Activated naive CD4-positive, alpha-beta T cell treated with anti-CD3 and anti-CD28 coated beads, Interleukin-2, amount 50 U/mL, for 72 hours (primary cell): ENCODE measurements around the gene NPRL2. TPM values are rescaled to one million over a fixed set of nuclear protein-coding genes. Genes with fewer than 3 reads are reported as not detected.
"Not testable (repeated sequence)": the region's sequence is repeated elsewhere in the genome, so short reads cannot be mapped to it uniquely, and the experiment has no call there.

Experiments used
- ATAC-seq, 2 donors: fragments of 150-1000 bp; cut with Tn5 transposase; 2 replicates each; pipeline ENCODE4 v1.10.0; 2021; ENCODE audit warnings: mild to moderate bottlenecking in 2 of 2, moderate library complexity in 2 of 2
- DNase-seq, 2 donors: peaks; one replicate each; pipeline ENCODE4 v3.0.0; 2021 to 2022; ENCODE audit warnings: low spot score in 2 of 2
- H3K27ac Mint-ChIP-seq, 2 donors: one replicate each; pipeline ENCODE4 v1.8.0; 2022; ENCODE audit warnings: mild to moderate bottlenecking in 2 of 2, mixed read lengths in 2 of 2
- H3K36me3 Mint-ChIP-seq, 2 donors: one replicate each; pipeline ENCODE4 v1.8.0; 2022; ENCODE audit warnings: mixed read lengths in 2 of 2
- H3K9me3 Mint-ChIP-seq, 2 donors: one replicate each; pipeline ENCODE4 v1.8.0; 2022; ENCODE audit warnings: mixed read lengths in 2 of 2
- total RNA-seq, 2 donors: library from RNA; stranded (reverse); gene quantifications; one replicate each; pipeline ENCODE4 v1.2.3, GENCODE V29; 2022

Gene NPRL2
- total RNA-seq, 2 donors from 2014 or later: 42.3 to 50.7 TPM

- Mint-ChIP-seq H3K9me3 (no peaks in the 10 kb centered on the region), H3K27ac (peak overlapping the region; percentile 15 to 26), H3K36me3 (peaks cover 0 to 4% of the 10 kb centered on the region in 2 donors)
- ATAC-seq (no peak), DNase-seq (no peak)
Observed at GRCh38 chr3:50314342-50314741, 36.2 kb downstream of the NPRL2 start.

- not testable (repeated sequence) for H3K9me3 Mint-ChIP-seq, H3K36me3 Mint-ChIP-seq, H3K27ac Mint-ChIP-seq, ATAC-seq, DNase-seq
Observed at GRCh38 chr3:50312041-50312440, 38.5 kb downstream of the NPRL2 start.

DNA sequence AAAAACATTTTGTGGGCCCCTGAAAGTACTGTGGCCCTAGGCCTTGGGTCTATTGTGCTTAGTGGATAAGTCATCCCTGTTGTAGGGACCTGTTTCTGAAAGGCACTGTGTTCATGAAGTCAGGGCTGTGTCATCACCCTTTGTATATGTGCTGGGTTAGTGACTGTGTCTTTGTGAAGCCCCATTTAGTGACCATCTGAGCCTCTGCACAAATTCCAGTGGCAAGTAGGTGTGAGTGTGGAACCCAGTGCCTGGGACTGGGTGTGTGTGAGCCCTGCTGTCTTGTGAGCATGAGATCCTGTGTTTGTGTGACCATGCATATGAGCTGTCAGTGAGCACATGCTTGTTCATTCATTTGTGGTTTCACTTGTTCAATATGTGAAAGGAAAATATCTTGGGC lies 46.0 kb downstream of the NPRL2 start:
- no peak for DNase-seq
- no peak overlapping the region for H3K27ac Mint-ChIP-seq
- peak; percentile 11 to 54 for ATAC-seq

DNA sequence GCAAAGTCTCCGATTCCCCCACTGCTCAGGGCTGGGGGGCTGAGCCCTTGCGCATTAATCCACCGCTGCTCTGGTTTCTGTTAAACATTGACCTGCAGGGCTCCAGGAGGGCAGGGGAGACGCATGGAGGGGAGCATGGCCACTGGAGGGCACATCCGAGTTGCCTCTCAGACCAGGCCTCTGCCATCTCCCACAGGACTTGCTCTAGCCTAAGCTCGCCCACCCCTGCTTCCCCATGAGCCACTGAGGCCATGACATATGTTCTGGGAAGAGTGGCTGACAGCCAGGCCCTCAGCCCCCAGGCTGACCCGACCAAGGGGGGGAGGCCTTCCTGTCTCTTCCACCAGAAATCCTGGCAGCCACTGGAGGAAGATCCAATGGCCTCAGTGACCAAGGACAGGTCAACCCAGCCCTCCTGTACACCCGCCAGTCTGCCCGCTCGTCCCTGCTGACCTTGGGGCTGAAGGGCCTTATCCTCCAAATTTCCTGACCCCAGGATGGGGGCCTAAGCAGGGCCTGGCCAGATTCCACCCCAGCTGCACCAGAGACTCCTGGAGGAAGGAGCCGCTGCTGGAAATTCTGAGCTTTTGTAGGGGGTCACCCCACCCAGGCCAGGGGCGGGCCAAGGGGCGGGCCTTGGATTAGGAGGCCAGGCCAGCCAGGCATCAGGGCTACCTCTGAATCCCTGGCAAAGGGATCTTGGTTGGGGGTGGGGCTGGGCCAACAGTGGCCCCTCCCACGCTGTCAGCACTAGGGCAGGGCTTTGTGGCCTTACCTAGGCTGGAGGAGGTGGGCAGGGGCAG lies 47.4 kb downstream of the NPRL2 start, which contains the start of gene HYAL1:
HYAL1 (minus strand) TSS at position 562 of the 803 bp plus-strand sequence. CDS start 618 bp downstream, outside the sequence.
- H3K36me3 Mint-ChIP-seq: peaks cover 0 to 4% of the 10 kb centered on the region in 2 donors
- ATAC-seq (no peak), DNase-seq (no peak)
- H3K27ac Mint-ChIP-seq: no peak within 1 kb of the TSS
- H3K9me3 Mint-ChIP-seq: no peaks in the 10 kb centered on the region

More for the DNA sequence above, 46.0 kb downstream of the NPRL2 start:
- H3K36me3 Mint-ChIP-seq: peaks cover 0 to 1% of the 10 kb centered on the region in 2 donors
- H3K9me3 Mint-ChIP-seq: no peaks in the 10 kb centered on the region

DNA sequence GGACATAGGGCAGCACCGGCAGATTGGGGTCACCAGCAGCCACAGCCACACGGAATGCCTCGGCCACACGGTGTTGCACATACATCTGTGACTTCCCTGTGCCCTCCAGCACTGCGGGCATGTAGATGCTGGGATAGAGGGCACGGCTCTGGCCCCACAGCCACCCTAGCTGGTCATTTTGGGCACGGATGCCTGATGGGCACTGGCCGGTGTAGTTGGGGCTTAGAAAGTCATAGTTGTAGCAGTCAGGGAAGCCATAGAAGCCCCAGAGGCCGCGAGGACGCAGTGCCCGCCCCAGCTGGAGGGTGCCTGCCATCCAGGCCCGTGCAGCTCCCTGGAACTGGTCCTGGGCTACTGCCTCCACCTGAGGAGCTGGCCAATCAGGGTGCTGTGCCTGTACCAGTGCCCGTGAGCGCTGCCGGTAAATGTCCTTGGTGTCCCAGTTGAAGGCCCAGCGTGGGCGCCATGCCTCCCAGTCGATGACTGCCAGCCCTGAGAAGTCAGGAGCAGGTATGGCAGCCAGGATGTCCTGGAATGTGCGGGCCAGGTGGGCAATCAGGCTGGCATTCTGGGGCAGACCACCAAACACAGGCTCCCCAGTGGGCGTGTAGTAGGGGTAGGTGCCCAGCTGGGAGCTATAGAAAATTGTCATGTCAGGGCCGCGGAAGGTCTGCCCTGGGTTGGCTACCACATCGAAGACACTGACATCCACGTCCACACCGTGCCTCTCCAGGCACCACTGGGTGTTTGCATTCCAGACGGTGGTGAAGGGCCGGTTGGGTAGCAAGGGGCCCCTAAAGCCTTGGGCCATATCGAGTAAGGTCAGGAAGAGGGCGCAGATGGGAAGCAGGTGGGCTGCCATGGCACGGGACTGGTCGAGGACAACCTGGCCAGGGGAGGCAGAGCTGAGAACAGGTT lies 48.2 kb downstream of the NPRL2 start:
- Mint-ChIP-seq H3K27ac (no peak overlapping the region), H3K36me3 (peaks cover 0 to 4% of the 10 kb centered on the region in 2 donors), H3K9me3 (no peaks in the 10 kb centered on the region)
- ATAC-seq (no peak), DNase-seq (no peak)

GRCh38 chr3:50300681-50301254 lies 49.8 kb downstream of the NPRL2 start:
- H3K36me3 Mint-ChIP-seq: peaks cover 0 to 4% of the 10 kb centered on the region in 2 donors
- H3K27ac Mint-ChIP-seq: peak overlapping the region in 1 of 2 donors; percentile 89
- DNase-seq: no peak
- no peaks in the 10 kb centered on the region for H3K9me3 Mint-ChIP-seq
- no peak for ATAC-seq

GRCh38 chr3:50299929-50300680 lies 50.5 kb downstream of the NPRL2 start:
- ATAC-seq: peak in 1 of 2 donors; percentile 52
- Mint-ChIP-seq H3K9me3 (no peaks in the 10 kb centered on the region), H3K36me3 (peaks cover 0 to 4% of the 10 kb centered on the region in 2 donors), H3K27ac (peak overlapping the region; percentile 89)
- DNase-seq: no peak

- no peaks in the 10 kb centered on the region for H3K9me3 Mint-ChIP-seq
- peaks cover 0 to 4% of the 10 kb centered on the region in 2 donors for H3K36me3 Mint-ChIP-seq
- DNase-seq (no peak), ATAC-seq (no peak)
- H3K27ac Mint-ChIP-seq: peak overlapping the region; percentile 89
Observed at GRCh38 chr3:50299638-50299928, 51.0 kb downstream of the NPRL2 start.

DNA sequence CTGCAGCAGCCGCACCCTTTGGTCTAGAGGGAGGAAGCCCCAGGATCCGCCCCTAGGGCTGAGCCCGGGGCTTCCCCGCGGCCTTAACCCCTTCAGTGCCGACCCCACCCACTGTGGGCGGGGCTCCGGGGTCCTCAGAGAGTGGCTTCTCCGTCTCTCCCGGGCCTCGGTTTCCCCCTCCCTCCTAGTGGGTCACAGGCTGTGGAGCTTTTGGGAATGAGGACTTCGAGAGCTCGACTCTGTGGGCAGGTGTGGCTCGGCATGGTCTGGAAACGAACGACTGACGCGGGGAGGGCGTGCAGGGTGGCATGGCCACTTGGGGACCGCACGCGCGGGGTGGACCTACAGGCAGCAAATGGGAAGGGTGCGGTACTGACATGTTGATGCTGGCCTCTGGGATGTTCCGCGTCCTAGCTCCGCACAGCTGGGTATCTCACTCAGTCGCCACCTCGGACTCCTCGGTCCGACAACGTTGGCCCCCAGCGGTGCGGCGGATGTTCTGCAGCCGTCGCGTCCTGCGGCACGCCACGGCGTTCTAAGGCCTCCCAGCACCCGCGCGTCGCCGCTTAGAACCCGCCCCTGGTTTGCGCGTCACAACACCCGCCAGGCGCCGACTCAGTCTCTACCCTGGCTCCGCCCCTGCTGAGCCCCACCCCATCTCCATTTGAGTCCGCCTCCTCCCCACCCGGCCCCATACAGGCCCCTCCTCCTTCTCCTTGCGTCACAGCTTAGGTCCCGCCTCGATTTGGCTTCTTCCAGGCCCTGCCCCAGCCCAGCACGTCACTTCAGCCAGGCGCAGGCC lies 51.5 kb downstream of the NPRL2 start, which contains the start of the genes HYAL3 and NAA80:
HYAL3 (minus strand) TSS at position 570 of the 802 bp plus-strand sequence. CDS start 3,803 bp downstream, outside the sequence.
NAA80 (minus strand) TSS at position 570 of the 802 bp plus-strand sequence. CDS start 1,942 bp downstream, outside the sequence.
- Mint-ChIP-seq H3K27ac (peak within 1 kb of the TSS; percentile 89 to 99), H3K36me3 (peaks cover 0 to 4% of the 10 kb centered on the region in 2 donors), H3K9me3 (no peaks in the 10 kb centered on the region)
- peak; percentile 83 to 90 for ATAC-seq
- peak; percentile 98 to 99 for DNase-seq

GRCh38 chr3:50297896-50298725 lies 52.5 kb downstream of the NPRL2 start:
- DNase-seq (no peak), ATAC-seq (no peak)
- Mint-ChIP-seq H3K36me3 (peaks cover 0 to 4% of the 10 kb centered on the region in 2 donors), H3K9me3 (no peaks in the 10 kb centered on the region), H3K27ac (peak overlapping the region; percentile 44 to 89)

DNA sequence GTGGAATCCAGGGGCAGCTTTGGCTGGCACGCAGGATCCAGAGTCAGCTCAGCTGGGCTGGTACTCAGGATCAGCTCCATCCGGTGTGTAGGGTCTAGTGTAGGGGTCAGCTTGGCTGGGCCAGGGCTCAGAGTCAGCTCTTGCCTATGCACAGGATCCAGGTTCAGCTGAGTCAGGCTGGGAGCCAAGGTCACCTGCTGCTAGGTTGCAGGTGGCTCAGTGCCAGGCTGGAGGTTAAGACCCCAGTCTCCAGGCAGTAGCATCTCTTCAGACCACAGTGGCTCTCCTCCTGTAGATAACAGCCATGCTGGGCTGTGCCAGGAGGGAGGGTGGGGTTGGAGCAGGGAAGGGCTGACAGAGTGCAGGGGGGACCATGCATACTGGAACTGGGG lies 53.2 kb downstream of the NPRL2 start:
- ATAC-seq (no peak), DNase-seq (no peak)
- peaks cover 0 to 8% of the 10 kb centered on the region in 2 donors for H3K36me3 Mint-ChIP-seq
- no peaks in the 10 kb centered on the region for H3K9me3 Mint-ChIP-seq
- no peak overlapping the region for H3K27ac Mint-ChIP-seq
